ENCODE measurements around the gene NOS3. TPM values are rescaled to one million over a fixed set of nuclear protein-coding genes. Genes with fewer than 3 reads are reported as not detected.

The NOS3 gene
- total and polyA plus RNA-seq, 2 donors (not counting 3 experiments of a cell fraction or from before 2014, with no cell fraction given): 82.8 to 95.1 TPM

GRCh38 chr7:150971242-150972022 is 19.4 kb upstream of the NOS3 start:
- ChIA-PET POLR2A (no interaction called here), CTCF (interaction anchor here (0.7 to 4.7 kb wide), 5 partner anchors 9 to 47 kb away, joined by 3 to 25 read pairs (median 5); no protein-coding TSS in a partner anchor)
- FAIRE-seq: no peak
- no peaks in the 10 kb centered on the region for H3K79me2 ChIP-seq (ENCODE audit: control insufficient read depth, insufficient read depth, low read length)
- intact Hi-C loops (cut with micrococcal nuclease) (no loop called here), dilution Hi-C loops (cut with MboI; ENCODE audit: extremely low pct_ligation_motif_present, low sequenced_read_pairs) (no loop called here)
- H3K4me2 ChIP-seq (ENCODE audit: insufficient read depth, low read length): no peak overlapping the region
- TF ChIP-seq JUN (IDR thresholded peaks at IDR 0.05; ENCODE audit: borderline replicate concordance, insufficient read depth, insufficient read length, low read depth) (no peak), GATA2 (IDR thresholded peaks at IDR 0.05; ENCODE audit: insufficient read depth, insufficient read length, low read depth, low read length) (no peak), POLR2A (IDR thresholded peaks at IDR 0.05; ENCODE audit: low read depth, low read length) (no peak), EZH2 (IDR thresholded peaks at IDR 0.05; ENCODE audit: borderline replicate concordance, low read depth, low read length, severe bottlenecking) (no peak), MYC (IDR thresholded peaks at IDR 0.05; ENCODE audit: low read depth, low read length) (no peak), FOS (IDR thresholded peaks at IDR 0.05; ENCODE audit: borderline replicate concordance, insufficient read depth, low read length) (no peak)
- no peaks in the 10 kb centered on the region for H3K9me3 ChIP-seq (replicated peaks; ENCODE audit: control insufficient read depth, insufficient read depth, low read length)
- H3K4me1 ChIP-seq (ENCODE audit: control insufficient read depth, extremely low read depth, insufficient read depth, low read length): peaks cover 10% of the 10 kb centered on the region
- BruUV-seq (replicated peaks): no TSS peak
- H2AFZ ChIP-seq (ENCODE audit: low read depth, low read length): no peak overlapping the region
- H4K20me1 ChIP-seq (replicated peaks; ENCODE audit: control insufficient read depth, extremely low read depth, insufficient read depth, low read length): no peaks in the 10 kb centered on the region
- no peak overlapping the region for H3K4me3 ChIP-seq (replicated peaks in 1 of 3; ENCODE audit: insufficient read depth in 1 of 3, low read depth in 1 of 3, low read length in 3 of 3)
- H3K9ac ChIP-seq (replicated peaks; ENCODE audit: extremely low read depth, insufficient read depth, low read length): no peak overlapping the region
- peaks cover 8 to 19% of the 10 kb centered on the region in 2 experiments for H3K27me3 ChIP-seq (ENCODE audit: control insufficient read depth in 2 of 2, insufficient read depth in 2 of 2, low read length in 2 of 2)
- no peaks in the 10 kb centered on the region for H3K9me1 ChIP-seq (replicated peaks; ENCODE audit: control insufficient read depth, extremely low read depth, insufficient read depth, low read length)
- no peaks in the 10 kb centered on the region for H3K36me3 ChIP-seq (ENCODE audit: control insufficient read depth in 2 of 2, extremely low read depth in 1 of 2, insufficient read depth in 2 of 2, low read length in 2 of 2)
- no peak overlapping the region for H3K27ac ChIP-seq (ENCODE audit: insufficient read depth, low read depth, low read length)
- DNase-seq (ENCODE audit: low read depth, low spot score): no peak

- Histone ChIP-seq H2AFZ (ENCODE audit: low read depth, low read length) (no peak overlapping the region), H3K4me3 (replicated peaks in 1 of 3; ENCODE audit: insufficient read depth in 1 of 3, low read depth in 1 of 3, low read length in 3 of 3) (no peak overlapping the region), H3K79me2 (ENCODE audit: control insufficient read depth, insufficient read depth, low read length) (no peaks in the 10 kb centered on the region), H3K27me3 (ENCODE audit: control insufficient read depth in 2 of 2, insufficient read depth in 2 of 2, low read length in 2 of 2) (peaks cover 11 to 20% of the 10 kb centered on the region in 2 experiments), H4K20me1 (replicated peaks; ENCODE audit: control insufficient read depth, extremely low read depth, insufficient read depth, low read length) (no peaks in the 10 kb centered on the region), H3K27ac (ENCODE audit: insufficient read depth, low read depth, low read length) (no peak overlapping the region), H3K9me1 (replicated peaks; ENCODE audit: control insufficient read depth, extremely low read depth, insufficient read depth, low read length) (no peaks in the 10 kb centered on the region), H3K4me1 (ENCODE audit: control insufficient read depth, extremely low read depth, insufficient read depth, low read length) (peaks cover 10% of the 10 kb centered on the region), H3K4me2 (ENCODE audit: insufficient read depth, low read length) (no peak overlapping the region), H3K36me3 (ENCODE audit: control insufficient read depth in 2 of 2, extremely low read depth in 1 of 2, insufficient read depth in 2 of 2, low read length in 2 of 2) (no peaks in the 10 kb centered on the region), H3K9ac (replicated peaks; ENCODE audit: extremely low read depth, insufficient read depth, low read length) (no peak overlapping the region), H3K9me3 (replicated peaks; ENCODE audit: control insufficient read depth, insufficient read depth, low read length) (no peaks in the 10 kb centered on the region)
- no peak for DNase-seq (ENCODE audit: low read depth, low spot score)
- ChIA-PET CTCF (interaction anchor here (0.9 kb wide), 1 partner anchor 47 kb away, joined by 5 read pairs; no protein-coding TSS in a partner anchor), POLR2A (no interaction called here)
- BruUV-seq (replicated peaks): no TSS peak
- TF ChIP-seq JUN (IDR thresholded peaks at IDR 0.05; ENCODE audit: borderline replicate concordance, insufficient read depth, insufficient read length, low read depth): no peak
- TF ChIP-seq MAX (IDR thresholded peaks at IDR 0.05; ENCODE audit: insufficient read depth, insufficient read length): no peak
- no peak for TF ChIP-seq CTCF (IDR thresholded peaks at IDR 0.05; ENCODE audit: extremely low read depth in 1 of 2, insufficient read depth in 1 of 2, low read depth in 1 of 2, low read length in 2 of 2)
- TF ChIP-seq MYC (IDR thresholded peaks at IDR 0.05; ENCODE audit: low read depth, low read length): no peak
- no peak for TF ChIP-seq POLR2A (IDR thresholded peaks at IDR 0.05; ENCODE audit: low read depth, low read length)
- no peak for TF ChIP-seq GATA2 (IDR thresholded peaks at IDR 0.05; ENCODE audit: insufficient read depth, insufficient read length, low read depth, low read length)
- TF ChIP-seq POLR2AphosphoS5 (IDR thresholded peaks at IDR 0.05; ENCODE audit: insufficient read depth, low read depth, low read length): no peak
- TF ChIP-seq FOS (IDR thresholded peaks at IDR 0.05; ENCODE audit: borderline replicate concordance, insufficient read depth, low read length): no peak
- no peak for TF ChIP-seq EZH2 (IDR thresholded peaks at IDR 0.05; ENCODE audit: borderline replicate concordance, low read depth, low read length, severe bottlenecking)
- dilution Hi-C loops (cut with MboI; ENCODE audit: extremely low pct_ligation_motif_present, low sequenced_read_pairs): no loop called here
- no peak for FAIRE-seq
- intact Hi-C loops (cut with micrococcal nuclease): no loop called here
Measured at GRCh38 chr7:150972023-150972468, 18.8 kb upstream of the NOS3 start.
